Measurements from ENCODE around the gene FGFR2.

The FGFR2 gene

GRCh38 chr10:121484401-121484800, 113.8 kb downstream of the FGFR2 start:
- DNase-seq = no peak

DNA sequence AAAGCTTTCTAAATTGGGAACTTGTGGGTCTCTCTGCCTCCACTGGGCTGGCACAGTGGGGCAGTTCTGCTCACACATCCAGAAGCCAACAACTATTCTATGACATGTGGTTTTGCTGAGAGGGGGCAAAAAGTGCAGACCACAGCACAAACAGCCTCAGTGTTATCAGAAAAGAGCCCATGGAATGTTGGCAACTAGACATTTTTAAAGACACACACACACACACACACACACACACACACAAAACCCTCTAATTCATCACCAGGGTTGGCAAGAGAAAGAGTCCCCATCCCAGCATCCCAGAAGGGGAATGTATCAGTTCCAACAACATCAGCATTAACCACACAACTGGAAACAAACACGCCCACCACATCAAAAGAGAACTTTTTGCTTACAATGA, 117.1 kb downstream of the FGFR2 start:
- DNase-seq = no peak

GRCh38 chr10:121478556-121478955, 119.7 kb downstream of the FGFR2 start:
- DNase-seq = no peak

DNA sequence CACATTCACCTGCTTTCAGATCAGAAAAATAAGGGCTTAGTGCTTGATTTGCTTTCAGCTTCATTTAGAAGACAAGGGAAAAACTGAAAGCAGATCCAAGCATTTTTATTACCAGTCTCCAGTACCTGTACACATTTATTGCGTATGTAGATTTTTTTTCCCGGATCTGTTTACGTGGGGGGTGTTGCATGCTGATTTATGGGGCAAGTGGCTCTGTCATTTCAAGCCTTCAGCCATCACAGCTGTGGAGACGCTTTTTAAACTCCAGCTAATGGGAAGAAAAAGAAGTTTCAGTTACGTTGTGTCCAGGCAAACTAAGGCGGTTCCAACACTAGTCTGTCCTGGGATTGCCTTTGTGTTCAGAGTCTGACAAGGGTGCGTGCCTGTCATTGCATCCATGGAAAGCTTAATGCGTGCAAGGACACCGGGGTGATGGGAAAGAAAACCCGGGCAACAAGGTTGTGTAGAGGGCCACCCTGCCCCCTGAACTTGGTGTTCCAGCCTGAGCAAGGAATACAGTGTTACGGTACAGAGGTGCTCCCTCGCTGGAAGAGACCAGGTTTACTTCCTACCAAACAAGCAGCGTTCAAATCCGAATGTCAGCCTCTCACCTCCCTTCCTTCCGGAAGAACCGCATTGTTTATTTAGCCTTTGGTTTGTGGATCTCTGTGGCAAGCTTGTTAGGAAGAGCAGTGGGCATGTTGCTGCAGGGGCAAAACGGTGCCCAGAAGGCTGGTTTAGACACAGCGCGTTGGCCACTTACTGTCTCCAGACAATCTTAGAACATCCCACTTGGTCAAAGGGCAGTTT, 128.2 kb downstream of the FGFR2 start:
- DNase-seq = no peak

GRCh38 chr10:121468726-121469125, 129.5 kb downstream of the FGFR2 start:
- no peak for DNase-seq

DNA sequence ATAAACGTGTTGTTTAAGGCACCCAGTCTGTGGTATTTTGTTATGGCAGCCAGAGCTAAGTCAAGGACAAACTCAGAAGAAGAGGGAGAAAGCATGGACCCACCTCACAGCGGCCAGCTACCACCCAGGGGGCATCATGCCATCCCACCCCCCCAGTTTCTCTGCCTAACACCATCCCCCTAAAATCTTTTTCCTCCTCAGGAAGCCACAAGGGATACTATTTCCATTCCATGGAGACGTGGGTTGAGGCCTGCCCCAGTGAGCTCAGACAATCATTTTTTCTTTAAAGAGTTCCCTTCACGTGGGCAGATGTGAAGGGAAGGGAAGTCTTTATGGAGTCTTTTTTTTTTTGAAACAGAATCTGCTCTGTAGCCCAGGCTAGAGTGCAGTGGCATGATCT, 131.8 kb downstream of the FGFR2 start:
- no peak for DNase-seq

- DNase-seq = no peak
These were observed 133.0 kb downstream of the FGFR2 start for GRCh38 chr10:121465215-121465614.

GRCh38 chr10:121464517-121464916, 133.7 kb downstream of the FGFR2 start:
- DNase-seq = no peak

DNA sequence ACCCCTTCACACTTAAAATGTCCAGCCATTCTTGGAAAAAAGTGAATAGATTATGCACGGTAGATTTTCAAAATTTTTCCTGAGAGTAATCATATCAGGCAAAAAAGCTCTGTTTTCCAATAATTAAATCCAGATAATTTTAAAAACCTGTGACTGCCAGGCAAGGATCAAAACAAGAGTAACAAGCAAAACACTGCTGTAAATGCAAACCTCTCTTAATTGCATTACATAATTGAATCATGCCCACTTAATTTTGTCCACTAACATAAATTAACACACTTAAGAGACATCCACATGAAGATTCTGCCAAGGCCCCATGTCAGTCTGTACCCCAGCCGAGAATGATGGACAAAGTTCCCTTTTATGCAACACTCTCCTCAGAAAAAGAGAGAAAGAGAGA, 135.3 kb downstream of the FGFR2 start:
- DNase-seq = no peak

- DNase-seq = no peak
These were observed 136.0 kb downstream of the FGFR2 start for GRCh38 chr10:121462281-121462680.

DNA sequence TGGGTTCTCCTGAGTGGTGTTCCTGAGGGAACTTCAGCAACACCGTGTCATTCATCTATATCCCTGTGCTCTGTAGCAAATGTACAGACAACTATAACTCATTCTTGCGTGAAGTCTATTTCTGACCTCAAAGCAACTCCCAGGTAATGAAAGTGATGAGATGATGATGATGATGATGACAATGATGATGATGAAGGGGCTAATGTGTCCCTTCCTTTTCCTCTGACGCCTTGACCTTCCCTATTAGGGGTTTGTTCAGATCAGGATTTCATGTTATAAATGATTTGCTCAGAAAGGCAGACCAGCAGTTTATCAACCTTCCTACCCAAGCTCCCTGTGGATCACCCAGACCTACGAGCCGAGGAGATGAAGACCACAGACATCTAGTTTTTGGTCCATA, 136.9 kb downstream of the FGFR2 start:
- no peak for DNase-seq

DNA sequence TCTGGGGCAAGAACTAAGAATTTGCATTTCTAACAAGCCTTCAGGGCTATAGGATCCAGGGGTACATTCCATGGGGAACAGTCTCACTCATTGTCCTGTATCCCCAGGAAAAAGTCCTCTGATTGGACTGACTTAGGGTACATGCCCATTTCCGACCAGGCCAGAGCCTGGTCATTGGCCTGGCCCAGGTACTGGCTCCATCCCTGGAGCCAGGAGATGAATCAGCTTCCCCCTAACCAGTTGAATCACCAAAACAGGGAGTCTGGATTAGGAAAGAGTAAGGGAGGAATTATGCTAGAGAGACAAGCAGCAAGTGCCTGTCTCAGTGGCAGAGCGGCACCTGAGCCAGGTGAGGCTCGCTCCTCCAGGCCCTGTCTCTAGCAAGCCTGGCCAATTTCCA, 137.5 kb downstream of the FGFR2 start:
- no peak for DNase-seq

DNA sequence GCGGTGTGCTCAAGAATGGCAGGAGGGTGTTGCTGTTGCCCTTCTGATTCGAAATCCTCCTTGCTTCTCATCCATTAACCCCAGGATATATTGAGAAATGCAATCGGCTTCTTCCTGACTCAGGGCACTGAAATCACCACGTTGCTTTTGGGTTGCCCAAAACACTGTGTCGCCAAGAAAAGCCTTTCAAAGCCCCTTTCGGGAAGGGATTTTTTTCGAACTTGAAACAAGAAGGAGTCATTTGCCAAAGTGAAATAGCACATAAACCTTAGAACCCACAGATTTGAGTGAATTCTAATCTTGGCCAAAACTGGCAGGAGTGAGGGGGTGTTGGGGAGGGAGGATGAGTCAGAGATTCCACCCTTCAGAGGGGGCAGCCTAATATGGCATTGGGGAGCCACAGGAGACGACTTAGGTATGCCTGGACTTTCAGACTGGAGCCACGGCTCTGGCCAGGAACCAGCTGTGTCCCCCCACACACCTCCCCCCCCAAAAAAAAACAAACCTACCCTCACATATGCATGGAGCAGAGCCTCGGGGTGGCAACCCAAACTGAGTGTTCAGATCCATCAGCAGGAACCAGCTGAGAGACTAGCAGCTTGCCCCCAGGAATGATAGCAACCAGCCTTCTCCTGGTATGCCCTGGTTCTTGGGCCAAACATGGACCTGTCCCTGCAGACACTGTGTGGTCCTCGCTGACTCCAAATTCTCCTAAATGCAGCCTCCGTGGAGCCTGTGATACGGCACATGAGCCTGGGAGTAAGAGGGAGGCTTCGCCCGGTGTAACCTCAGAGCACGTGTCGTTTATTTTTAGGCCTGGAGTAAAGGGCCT, 138.4 kb downstream of the FGFR2 start:
- DNase-seq = no peak

- no peak for DNase-seq
These were observed 139.0 kb downstream of the FGFR2 start for GRCh38 chr10:121459279-121459621.

DNA sequence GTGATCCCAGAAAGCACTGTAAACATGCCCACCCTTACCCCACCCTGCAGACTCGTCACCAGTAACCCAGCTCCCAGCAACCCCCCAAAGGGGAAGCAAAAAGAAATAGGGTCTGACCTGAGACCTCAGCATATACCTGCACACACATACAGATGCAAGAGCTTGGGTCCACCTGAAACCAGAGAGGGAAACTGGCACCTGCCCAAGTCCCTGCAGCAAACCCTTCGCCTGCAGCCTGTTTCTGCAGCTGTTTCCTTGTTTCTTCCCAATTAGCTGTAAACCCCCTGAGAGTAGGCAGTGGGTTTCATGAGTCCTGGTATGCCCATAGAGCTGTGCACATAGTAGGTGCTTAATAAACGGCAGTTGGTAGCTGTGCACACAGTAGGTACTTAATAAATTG, 140.5 kb downstream of the FGFR2 start:
- no peak for DNase-seq

GRCh38 chr10:121455377-121455776, 142.9 kb downstream of the FGFR2 start:
- no peak for DNase-seq

DNA sequence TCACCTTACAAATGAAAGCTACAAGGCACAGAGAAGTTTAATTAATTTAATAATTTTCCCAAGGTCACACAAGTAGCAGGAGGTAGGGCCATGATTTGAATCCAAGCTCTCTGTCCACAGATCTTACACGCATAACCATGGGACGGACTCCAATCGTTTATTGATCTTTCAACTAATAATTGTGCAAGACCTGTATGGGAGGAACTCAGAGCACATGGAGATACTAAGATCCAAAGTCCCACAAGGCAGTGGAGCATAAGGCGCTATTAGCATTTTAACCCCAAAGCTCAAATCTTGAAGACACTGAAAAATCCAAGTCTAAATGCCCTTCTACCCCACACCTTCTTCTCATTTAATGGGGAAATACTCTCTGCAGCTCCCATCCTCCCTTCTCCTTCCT, 143.5 kb downstream of the FGFR2 start:
- DNase-seq = no peak

- DNase-seq = no peak
These were observed 145.1 kb downstream of the FGFR2 start for GRCh38 chr10:121453160-121453559.

DNA sequence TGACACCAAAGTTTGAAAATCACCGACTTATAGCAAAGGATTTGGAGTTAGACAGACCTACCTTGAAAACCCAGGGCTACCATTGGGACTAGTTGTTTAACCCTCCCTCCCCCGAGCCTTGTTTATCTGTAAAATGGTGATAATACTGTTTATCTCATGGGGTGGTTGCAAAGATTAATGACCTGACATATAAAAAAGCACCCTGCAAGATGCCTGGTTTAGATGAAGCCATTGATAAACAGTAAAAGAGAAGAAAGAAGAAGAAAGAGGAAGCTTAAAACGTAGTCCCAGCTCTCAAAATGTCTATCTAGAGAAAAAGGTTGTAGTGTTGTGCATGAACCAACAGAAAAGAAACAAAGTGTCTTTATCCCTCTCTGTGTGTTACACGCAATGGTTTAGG, 145.7 kb downstream of the FGFR2 start:
- DNase-seq = no peak

DNA sequence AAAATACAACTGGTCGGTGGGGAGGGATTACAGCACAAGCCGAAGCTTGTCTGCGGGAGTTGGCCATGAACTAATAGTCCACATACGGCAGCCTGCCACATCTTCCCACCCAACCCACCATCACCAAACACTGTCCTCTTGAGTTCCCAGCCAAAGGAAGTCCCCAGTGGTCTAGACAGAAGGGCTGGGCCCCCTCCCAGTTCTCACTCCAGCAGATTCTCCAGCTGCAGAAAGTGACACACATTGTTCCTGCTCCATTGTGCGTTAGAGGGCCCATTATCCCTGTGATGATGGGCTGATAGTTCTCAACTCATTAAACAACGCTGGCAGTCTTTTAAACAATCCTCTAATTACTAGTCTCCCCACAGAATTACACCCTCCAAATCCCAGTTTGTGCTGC, 148.0 kb downstream of the FGFR2 start:
- no peak for DNase-seq

DNA sequence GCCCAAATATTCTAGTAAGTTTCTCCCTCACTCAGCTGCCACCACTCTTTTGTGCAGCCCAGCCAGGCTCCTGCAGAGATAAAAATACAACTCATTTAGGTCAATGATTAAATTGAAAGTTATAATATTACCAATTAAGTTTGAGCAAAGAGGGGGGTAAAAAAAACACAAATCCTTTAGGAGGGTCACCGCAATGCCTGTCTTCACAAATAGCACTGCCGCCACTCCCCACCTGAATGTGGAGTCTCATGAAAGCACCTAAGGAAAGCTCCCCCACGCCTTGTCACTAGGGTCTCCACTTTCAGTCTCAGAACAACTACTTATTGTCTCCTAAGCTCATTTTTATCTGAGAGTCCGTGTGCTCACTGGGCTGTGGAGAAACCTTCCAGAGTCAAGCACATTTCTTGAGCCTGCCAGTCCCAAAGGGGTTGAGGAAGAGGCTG, 148.7 kb downstream of the FGFR2 start:
- DNase-seq = no peak

DNA sequence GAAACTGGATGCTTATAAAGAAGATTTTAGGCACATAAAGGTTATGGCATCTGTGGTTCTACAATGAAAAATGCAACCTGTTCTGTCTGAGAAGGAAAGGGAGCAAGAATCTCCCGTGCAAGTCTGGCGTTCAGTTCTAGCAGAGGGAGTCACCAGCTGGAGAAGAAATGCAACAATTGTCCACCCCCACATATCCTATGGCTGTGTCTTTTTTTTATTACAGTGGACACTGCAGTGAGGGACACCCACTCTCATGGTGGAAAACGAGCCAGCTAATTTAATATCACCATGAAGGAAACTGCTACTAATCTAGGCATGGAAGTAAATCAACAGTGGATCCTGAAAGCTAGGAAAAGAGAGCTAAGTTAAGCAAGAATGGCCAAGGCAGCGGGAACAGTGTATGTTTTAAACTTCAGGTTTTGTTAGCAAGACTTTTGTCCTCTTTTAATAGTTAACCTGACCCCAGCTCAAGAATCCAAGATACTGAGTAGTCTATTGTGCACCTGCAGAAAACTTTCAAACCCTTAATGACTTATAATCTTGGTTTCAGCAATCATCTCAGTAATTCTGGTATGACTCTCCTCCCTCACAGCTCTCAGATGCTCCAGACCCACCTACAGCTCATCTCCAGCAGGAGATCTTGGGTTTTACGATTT, 149.3 kb downstream of the FGFR2 start:
- DNase-seq = no peak

DNA sequence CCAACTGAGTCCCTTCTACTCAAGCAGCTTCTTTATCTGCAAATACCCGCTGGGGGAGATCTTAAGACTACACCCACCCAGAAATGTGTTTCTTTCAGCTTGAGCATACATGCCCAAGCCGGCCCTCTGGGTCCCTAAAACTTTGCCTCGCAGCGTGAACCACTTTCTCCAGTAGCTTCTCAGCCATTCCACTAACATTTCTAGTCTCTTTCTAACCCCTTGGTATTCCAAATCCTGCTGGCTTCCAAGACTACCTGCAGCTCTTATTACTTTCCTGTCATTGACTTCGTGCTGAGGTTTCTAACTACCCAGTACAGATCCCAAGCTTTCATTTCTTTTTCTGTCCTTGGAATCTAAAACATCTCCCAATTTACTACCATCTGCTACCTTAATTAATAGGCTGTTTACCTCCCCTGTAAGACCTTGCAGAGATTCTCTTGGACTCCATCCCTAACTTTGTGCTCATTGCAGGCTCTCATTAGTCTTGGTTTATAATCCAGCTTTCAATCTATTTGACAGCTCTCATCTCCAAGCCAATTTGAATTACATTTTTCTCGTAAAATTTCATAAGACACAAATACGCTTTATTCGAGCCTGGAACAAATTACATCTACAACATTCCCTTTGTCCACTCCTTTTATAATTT, 153.6 kb downstream of the FGFR2 start:
- no peak for DNase-seq
